IPS DF 6.9 (cell line): ENCODE data around the gene ZYG11B.
"Not testable (repeated sequence)": the region's sequence is repeated elsewhere in the genome, so short reads cannot be mapped to it uniquely, and the experiment has no call there.

Experiments
- DNase-seq: peaks from one replicate; pipeline ENCODE4 v3.0.0-alpha.2; 2013; ENCODE audit warnings: low read depth, low spot score
- H3K27ac ChIP-seq: one replicate; pipeline ENCODE4 v1.5.1; 2013; ENCODE audit warnings: low read length, control low read depth
- H3K27me3 ChIP-seq: 2 replicates; pipeline ENCODE4 v1.6.1; 2013; ENCODE audit warnings: mild to moderate bottlenecking, low read length; ENCODE audit not compliant: control insufficient read depth, insufficient read depth
- H3K36me3 ChIP-seq: 2 replicates; pipeline ENCODE4 v1.6.1; 2013; ENCODE audit warnings: low read length; ENCODE audit not compliant: control insufficient read depth, insufficient read depth
- H3K4me1 ChIP-seq: 2 replicates; pipeline ENCODE4 v1.6.1; 2013; ENCODE audit warnings: low read length; ENCODE audit not compliant: control insufficient read depth, insufficient read depth
- H3K4me3 ChIP-seq: 2 replicates; pipeline ENCODE4 v1.5.1; 2013; ENCODE audit warnings: mild to moderate bottlenecking, low read length
- H3K9me3 ChIP-seq: 2 replicates; pipeline ENCODE4 v1.6.1; 2013; ENCODE audit warnings: low read length, inconsistent platforms; ENCODE audit not compliant: control insufficient read depth, insufficient read depth
- WGBS: extraction: QIAGEN DNeasy Blood & Tissue Kit; methylation state at CpG from one replicate; pipeline ENCODE4 v1.1.7; 2013; ENCODE audit warnings: mixed read lengths, missing lambda C conversion rate; ENCODE audit not compliant: insufficient read length, insufficient coverage; 5-methylcytosine and 5-hydroxymethylcytosine counted together

Gene ZYG11B

DNA sequence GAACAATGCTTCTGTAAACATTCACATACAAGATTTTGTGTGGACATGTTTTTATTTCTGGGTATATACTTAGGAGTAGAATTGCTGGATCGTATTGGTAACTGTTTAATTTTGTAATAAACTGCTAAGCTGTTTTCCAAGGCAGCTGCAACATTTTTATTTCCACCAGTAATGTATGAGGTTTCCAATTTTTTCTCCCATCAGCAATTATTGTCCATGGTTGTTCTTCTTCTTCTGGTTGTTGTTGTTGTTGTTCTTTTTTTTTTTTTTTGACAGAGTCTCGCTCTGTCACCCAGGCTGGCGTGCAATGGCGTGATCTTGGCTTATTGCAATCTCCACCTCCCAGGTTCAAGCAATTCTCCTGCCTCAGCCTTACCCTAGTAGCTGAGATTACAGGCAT, 26.9 kb downstream of the ZYG11B start:
- Histone ChIP-seq H3K4me1 (no peaks in the 10 kb centered on the region), H3K36me3 (no peaks in the 10 kb centered on the region), H3K9me3 (no peaks in the 10 kb centered on the region), H3K4me3 (no peak overlapping the region), H3K27me3 (no peaks in the 10 kb centered on the region), H3K27ac (no peak overlapping the region)
- no CpG with 5 or more reads among the region's 4 CpGs for WGBS
- no peak for DNase-seq

DNA sequence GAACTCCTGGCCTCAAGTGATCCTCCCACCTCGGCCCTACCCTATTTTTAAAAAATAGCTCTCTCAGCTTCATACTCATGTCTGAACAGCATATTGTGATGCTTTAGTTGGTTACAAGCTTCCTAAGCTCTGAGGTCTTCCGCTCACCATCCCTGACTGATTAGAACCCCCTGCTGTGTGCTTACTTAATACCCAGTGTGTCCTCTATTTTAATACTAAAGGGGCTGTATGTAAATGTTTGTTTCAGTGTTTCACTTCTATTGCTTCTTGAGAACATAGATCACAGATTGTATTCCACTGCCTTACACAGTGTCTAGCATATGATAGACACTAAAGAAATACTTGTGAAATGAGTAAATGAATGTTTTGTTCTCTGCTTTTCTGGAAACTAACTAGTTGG, 29.8 kb downstream of the ZYG11B start:
- peak; percentile 1 for DNase-seq
- H3K27ac ChIP-seq, result no peak overlapping the region
- H3K9me3 ChIP-seq, result no peaks in the 10 kb centered on the region
- WGBS, result no CpG with 5 or more reads among the region's 2 CpGs
- H3K4me3 ChIP-seq, result no peak overlapping the region
- no peaks in the 10 kb centered on the region for H3K4me1 ChIP-seq
- no peaks in the 10 kb centered on the region for H3K36me3 ChIP-seq
- no peaks in the 10 kb centered on the region for H3K27me3 ChIP-seq

- Histone ChIP-seq H3K36me3 (no peaks in the 10 kb centered on the region), H3K27me3 (no peaks in the 10 kb centered on the region), H3K4me1 (no peaks in the 10 kb centered on the region), H3K9me3 (no peaks in the 10 kb centered on the region), H3K27ac (no peak overlapping the region), H3K4me3 (no peak overlapping the region)
- DNase-seq, result no peak
- no CpG with 5 or more reads among the region's 10 CpGs for WGBS
Measured at GRCh38 chr1:52759908-52760307, 33.7 kb downstream of the ZYG11B start.

DNA sequence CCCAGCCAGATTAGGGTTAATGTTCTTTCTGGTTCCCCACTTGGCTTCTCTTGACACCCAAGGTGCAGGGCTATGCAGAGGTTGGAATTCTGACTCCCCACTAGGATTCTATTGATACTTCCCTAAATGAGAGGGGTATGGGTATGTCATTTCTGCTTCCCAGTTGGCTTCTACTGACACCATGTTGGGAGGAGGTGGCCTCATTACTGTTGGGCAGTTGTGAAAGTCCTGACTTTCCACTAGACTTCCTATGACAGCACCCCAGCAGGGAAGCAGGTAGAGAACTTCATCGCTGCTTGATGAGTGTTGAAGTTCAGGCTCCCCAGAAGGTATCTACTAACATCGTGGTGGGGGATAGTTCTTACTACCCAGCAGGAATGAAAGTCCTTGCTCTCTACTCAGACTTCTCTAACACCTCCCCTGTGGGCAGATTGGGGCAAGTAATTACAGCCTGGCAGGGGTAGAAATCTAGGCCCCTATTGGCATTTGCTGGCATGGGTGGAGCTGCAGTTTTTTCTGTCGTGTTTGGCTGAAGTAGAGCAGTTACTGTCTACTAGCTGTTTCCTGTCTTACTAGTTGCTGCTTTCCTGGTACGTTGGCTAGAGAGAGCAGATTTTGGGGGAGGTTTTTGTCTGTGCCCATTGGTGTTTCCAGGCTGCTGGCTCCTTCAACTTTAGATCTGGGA, 41.5 kb downstream of the ZYG11B start:
- WGBS, result no CpG with 5 or more reads among the region's 4 CpGs
- H3K4me3 ChIP-seq, result no peak overlapping the region
- H3K27ac ChIP-seq, result no peak overlapping the region
- H3K27me3 ChIP-seq, result no peaks in the 10 kb centered on the region
- H3K4me1 ChIP-seq, result no peaks in the 10 kb centered on the region
- no peaks in the 10 kb centered on the region for H3K9me3 ChIP-seq
- H3K36me3 ChIP-seq, result peaks cover 3% of the 10 kb centered on the region; the same call in 1 of the 2 replicates
- no peak for DNase-seq

DNA sequence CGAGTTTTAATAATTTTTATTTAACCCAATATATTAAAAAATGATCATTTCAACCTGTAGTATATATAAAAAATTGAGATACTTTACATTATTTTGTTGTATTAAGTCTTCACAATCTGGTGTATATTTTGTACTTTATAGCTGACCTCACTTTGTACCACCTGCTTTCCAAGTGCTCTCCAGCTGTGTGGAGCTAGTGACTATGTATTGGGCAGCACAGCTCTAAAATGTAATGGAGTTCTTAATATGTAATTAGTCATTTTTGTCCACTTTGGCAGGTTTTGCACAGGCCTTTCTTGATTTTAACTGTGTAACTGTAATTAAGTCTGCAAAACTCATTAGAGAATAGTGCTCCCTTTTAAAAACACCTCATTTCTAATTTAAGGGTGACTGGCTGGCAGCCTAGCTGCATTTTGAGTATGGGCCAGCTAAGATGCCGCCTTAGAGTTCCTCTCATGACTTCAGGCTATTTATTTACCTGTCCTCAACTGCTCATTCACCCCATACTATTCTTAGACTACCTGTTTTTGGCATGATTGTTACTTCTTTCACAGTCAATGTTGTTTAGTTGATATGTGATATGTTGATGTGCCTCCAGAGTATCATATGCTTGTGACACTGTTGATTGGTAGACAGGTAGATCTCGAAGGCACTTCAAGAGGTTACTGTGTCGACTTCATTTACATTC, 43.2 kb downstream of the ZYG11B start:
- Histone ChIP-seq H3K9me3 (no peaks in the 10 kb centered on the region), H3K27ac (no peak overlapping the region), H3K27me3 (no peaks in the 10 kb centered on the region), H3K4me1 (no peaks in the 10 kb centered on the region), H3K4me3 (no peak overlapping the region), H3K36me3 (peaks cover 3% of the 10 kb centered on the region; the same call in 1 of the 2 replicates)
- WGBS, result no CpG with 5 or more reads among the region's 4 CpGs
- DNase-seq, result no peak

DNA sequence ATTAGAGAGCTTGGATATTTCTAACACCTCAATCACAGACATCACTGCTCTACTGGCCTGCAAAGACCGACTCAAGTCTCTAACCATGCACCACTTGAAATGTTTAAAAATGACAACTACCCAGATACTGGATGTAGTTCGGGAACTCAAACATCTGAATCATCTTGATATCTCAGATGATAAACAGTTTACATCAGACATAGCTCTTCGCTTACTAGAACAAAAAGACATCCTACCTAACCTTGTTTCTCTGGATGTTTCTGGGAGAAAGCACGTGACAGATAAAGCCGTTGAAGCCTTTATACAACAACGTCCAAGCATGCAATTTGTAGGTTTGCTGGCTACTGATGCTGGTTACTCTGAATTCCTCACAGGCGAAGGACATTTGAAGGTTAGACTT, 45.1 kb downstream of the ZYG11B start:
- WGBS, result no CpG with 5 or more reads among the region's 7 CpGs
- H3K9me3 ChIP-seq, result no peaks in the 10 kb centered on the region
- H3K27ac ChIP-seq, result no peak overlapping the region
- no peak overlapping the region for H3K4me3 ChIP-seq
- H3K36me3 ChIP-seq, result peaks cover 3% of the 10 kb centered on the region; the same call in 1 of the 2 replicates
- no peaks in the 10 kb centered on the region for H3K4me1 ChIP-seq
- no peak for DNase-seq
- H3K27me3 ChIP-seq, result no peaks in the 10 kb centered on the region

GRCh38 chr1:52786148-52786547, 59.9 kb downstream of the ZYG11B start:
- Histone ChIP-seq H3K27ac (no peak overlapping the region), H3K4me3 (no peak overlapping the region), H3K4me1 (no peaks in the 10 kb centered on the region), H3K27me3 (no peaks in the 10 kb centered on the region), H3K9me3 (no peaks in the 10 kb centered on the region), H3K36me3 (no peaks in the 10 kb centered on the region; the same call in 1 of the 2 replicates)
- no CpG with 5 or more reads among the region's 4 CpGs for WGBS
- no peak for DNase-seq

- not testable (repeated sequence) for H3K4me1 ChIP-seq, DNase-seq, H3K36me3 ChIP-seq, H3K4me3 ChIP-seq, H3K27ac ChIP-seq, H3K27me3 ChIP-seq, H3K9me3 ChIP-seq
- no CpG with 5 or more reads among the region's 12 CpGs for WGBS
Measured at GRCh38 chr1:52790429-52790828, 64.2 kb downstream of the ZYG11B start.

- Histone ChIP-seq H3K27ac (no peak overlapping the region), H3K4me1 (no peaks in the 10 kb centered on the region), H3K36me3 (no peaks in the 10 kb centered on the region), H3K4me3 (no peak overlapping the region), H3K9me3 (no peaks in the 10 kb centered on the region; the same call in 1 of the 2 replicates), H3K27me3 (no peaks in the 10 kb centered on the region)
- no CpG with 5 or more reads among the region's 1 CpG for WGBS
- DNase-seq, result no peak
Measured at GRCh38 chr1:52792036-52792435, 65.8 kb downstream of the ZYG11B start.

DNA sequence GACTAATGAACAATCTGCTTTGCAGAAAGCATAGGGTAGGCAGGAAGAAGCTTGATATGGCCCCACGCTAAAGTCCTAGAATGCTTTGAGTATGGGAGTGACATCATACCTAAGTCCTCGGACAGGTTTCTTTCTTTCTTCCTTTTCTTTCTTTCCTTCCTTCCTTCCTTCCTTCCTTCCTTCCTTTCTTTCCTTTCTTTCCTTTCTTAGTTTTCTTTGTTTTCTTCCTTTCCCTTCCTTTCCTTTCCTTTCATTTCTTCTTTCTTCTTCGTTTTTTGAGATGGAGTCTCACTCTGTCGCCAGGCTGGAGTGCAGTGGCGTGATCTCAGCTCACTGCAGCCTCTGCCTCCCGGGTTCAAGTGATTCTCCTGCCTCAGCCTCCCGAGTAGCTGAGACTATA, 67.5 kb downstream of the ZYG11B start:
- H3K27me3 ChIP-seq, H3K36me3 ChIP-seq, H3K4me3 ChIP-seq, H3K27ac ChIP-seq, DNase-seq, H3K4me1 ChIP-seq, H3K9me3 ChIP-seq: not testable (repeated sequence)
- WGBS, result no CpG with 5 or more reads among the region's 7 CpGs

DNA sequence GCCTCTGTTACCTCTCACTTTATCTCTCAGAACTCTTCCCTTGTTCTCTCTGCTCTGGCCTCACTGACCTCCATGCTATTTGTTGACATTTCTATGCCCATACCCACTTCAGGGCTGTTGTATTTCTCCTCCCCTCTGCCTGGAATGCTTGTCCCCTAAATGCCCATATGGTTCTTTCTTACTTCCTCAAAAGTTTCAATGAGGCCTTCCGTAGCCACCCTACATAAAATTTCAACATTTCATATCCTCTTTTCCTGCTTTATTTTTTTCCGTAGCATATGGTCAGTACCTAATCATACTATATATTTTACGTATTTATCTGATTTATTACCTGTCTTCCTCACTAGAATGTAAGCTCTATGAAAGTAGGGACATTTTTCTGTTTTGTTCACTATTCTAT, 69.2 kb downstream of the ZYG11B start:
- H3K36me3 ChIP-seq, result no peaks in the 10 kb centered on the region
- no peak for DNase-seq
- 100% methylated on average over 3 of the region's 3 CpGs for WGBS

More for the DNA sequence above, 69.2 kb downstream of the ZYG11B start:
- Histone ChIP-seq H3K27me3 (no peaks in the 10 kb centered on the region), H3K9me3 (no peaks in the 10 kb centered on the region; the same call in 1 of the 2 replicates), H3K27ac (no peak overlapping the region), H3K4me3 (no peak overlapping the region), H3K4me1 (no peaks in the 10 kb centered on the region)
